ENCODE data around the gene INCENP. TPM values are rescaled to one million over a fixed set of nuclear protein-coding genes. Genes with fewer than 3 reads are reported as not detected.

Gene INCENP
- polyA plus RNA-seq, 1 donor from 2014 or later, result 5.9 TPM

GRCh38 chr11:62147545-62147944 lies 23.7 kb downstream of the INCENP start:
- TF ChIP-seq CTCF (IDR thresholded peaks at IDR 0.05; ENCODE audit: poor library complexity, severe bottlenecking), result no peak
- no peak for TF ChIP-seq MXI1 (conservative IDR thresholded peaks at IDR 0.05; ENCODE audit: poor library complexity, severe bottlenecking)
- TF ChIP-seq EZH2 (IDR thresholded peaks at IDR 0.05; ENCODE audit: borderline replicate concordance, insufficient read depth, low read length, poor library complexity, severe bottlenecking), result no peak
- no peak for TF ChIP-seq POLR2AphosphoS5 (IDR thresholded peaks at IDR 0.05)
- no peak for TF ChIP-seq TAF1 (IDR thresholded peaks at IDR 0.05; ENCODE audit: low read depth)
- Histone ChIP-seq H3K9me2 (ENCODE audit: insufficient read depth, low read length) (no peaks in the 10 kb centered on the region), H3K9me3 (ENCODE audit: low read length) (no peaks in the 10 kb centered on the region), H3K4me3 (ENCODE audit: low read length) (no peak overlapping the region), H3K4me2 (ENCODE audit: low read length) (no peak overlapping the region), H2AFZ (ENCODE audit: low read depth, low read length) (no peak overlapping the region), H3F3A (ENCODE audit: insufficient read depth, low read length, poor library complexity, severe bottlenecking) (no peaks in the 10 kb centered on the region), H3K79me2 (replicated peaks; ENCODE audit: insufficient read depth, low read length) (no peaks in the 10 kb centered on the region), H3K9ac (ENCODE audit: low read length) (no peak overlapping the region), H3K27me3 (ENCODE audit: insufficient read depth, low read depth, low read length) (no peaks in the 10 kb centered on the region), H3K27ac (ENCODE audit: low read length) (no peak overlapping the region), H4K20me1 (ENCODE audit: insufficient read depth) (no peaks in the 10 kb centered on the region), H3K36me3 (ENCODE audit: insufficient read depth, low read length) (no peaks in the 10 kb centered on the region)

- H3K9me2 ChIP-seq (ENCODE audit: insufficient read depth, low read length), result no peaks in the 10 kb centered on the region
- no peak overlapping the region for H3K4me3 ChIP-seq (ENCODE audit: low read length)
- H3K27ac ChIP-seq (ENCODE audit: low read length), result no peak overlapping the region
- no peaks in the 10 kb centered on the region for H3K27me3 ChIP-seq (ENCODE audit: insufficient read depth, low read depth, low read length)
- no peaks in the 10 kb centered on the region for H3K36me3 ChIP-seq (ENCODE audit: insufficient read depth, low read length)
- H3K9me3 ChIP-seq (ENCODE audit: low read length), result no peaks in the 10 kb centered on the region
- H3K79me2 ChIP-seq (replicated peaks; ENCODE audit: insufficient read depth, low read length), result no peaks in the 10 kb centered on the region
- no peaks in the 10 kb centered on the region for H4K20me1 ChIP-seq (ENCODE audit: insufficient read depth)
- no peak for TF ChIP-seq EP300 (conservative IDR thresholded peaks at IDR 0.05; ENCODE audit: poor library complexity, severe bottlenecking)
- no peak for TF ChIP-seq CTCF (IDR thresholded peaks at IDR 0.05; ENCODE audit: poor library complexity, severe bottlenecking)
- TF ChIP-seq SMC3 (conservative IDR thresholded peaks at IDR 0.05; ENCODE audit: poor library complexity), result no peak
- no peak for TF ChIP-seq RAD21 (conservative IDR thresholded peaks at IDR 0.05)
- no peak for TF ChIP-seq EZH2 (IDR thresholded peaks at IDR 0.05; ENCODE audit: borderline replicate concordance, insufficient read depth, low read length, poor library complexity, severe bottlenecking)
- no peak for TF ChIP-seq MXI1 (conservative IDR thresholded peaks at IDR 0.05; ENCODE audit: poor library complexity, severe bottlenecking)
- TF ChIP-seq REST (IDR thresholded peaks at IDR 0.05; ENCODE audit: borderline replicate concordance), result no peak
- TF ChIP-seq POLR2AphosphoS5 (IDR thresholded peaks at IDR 0.05), result no peak
- TF ChIP-seq TAF1 (IDR thresholded peaks at IDR 0.05; ENCODE audit: low read depth), result no peak
- H2AFZ ChIP-seq (ENCODE audit: low read depth, low read length), result no peak overlapping the region
- H3F3A ChIP-seq (ENCODE audit: insufficient read depth, low read length, poor library complexity, severe bottlenecking), result no peaks in the 10 kb centered on the region
- no peak overlapping the region for H3K9ac ChIP-seq (ENCODE audit: low read length)
- no peak overlapping the region for H3K4me2 ChIP-seq (ENCODE audit: low read length)
These were observed 24.6 kb downstream of the INCENP start for GRCh38 chr11:62148271-62148980.
